ENCODE results near the gene MIPOL1. TPM values are rescaled to one million over a fixed set of nuclear protein-coding genes. Genes with fewer than 3 reads are reported as not detected.

Gene MIPOL1
- total and polyA plus RNA-seq, 2 of the 13 experiments (the other 11 are each of a cell fraction or from before 2014, with no cell fraction given): 8.6 to 34.2 TPM

DNA sequence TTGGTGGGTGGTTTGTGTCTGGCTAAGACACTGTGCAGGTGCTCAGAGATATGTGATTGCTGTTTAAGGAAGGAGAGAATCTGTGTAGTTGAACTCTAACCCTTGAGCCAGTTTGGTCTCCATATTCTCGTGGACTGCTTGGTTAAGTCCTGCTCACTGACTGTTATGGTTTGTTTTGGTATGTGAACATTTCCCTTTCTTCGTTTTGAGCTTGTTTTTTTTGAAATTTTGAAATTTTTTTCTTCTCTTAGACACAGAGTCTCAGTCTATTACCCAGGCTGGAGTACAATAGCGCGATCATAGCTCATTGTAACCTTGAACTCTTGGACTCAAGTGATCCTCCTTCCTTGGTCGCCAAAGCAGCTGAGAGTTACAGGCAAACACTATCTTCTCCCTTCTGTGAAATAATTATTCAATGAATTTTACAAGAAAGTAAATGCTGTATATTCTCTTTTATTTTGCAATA lies 40.0 kb downstream of the MIPOL1 start (continued):
- TF ChIP-seq, protein P1, sequence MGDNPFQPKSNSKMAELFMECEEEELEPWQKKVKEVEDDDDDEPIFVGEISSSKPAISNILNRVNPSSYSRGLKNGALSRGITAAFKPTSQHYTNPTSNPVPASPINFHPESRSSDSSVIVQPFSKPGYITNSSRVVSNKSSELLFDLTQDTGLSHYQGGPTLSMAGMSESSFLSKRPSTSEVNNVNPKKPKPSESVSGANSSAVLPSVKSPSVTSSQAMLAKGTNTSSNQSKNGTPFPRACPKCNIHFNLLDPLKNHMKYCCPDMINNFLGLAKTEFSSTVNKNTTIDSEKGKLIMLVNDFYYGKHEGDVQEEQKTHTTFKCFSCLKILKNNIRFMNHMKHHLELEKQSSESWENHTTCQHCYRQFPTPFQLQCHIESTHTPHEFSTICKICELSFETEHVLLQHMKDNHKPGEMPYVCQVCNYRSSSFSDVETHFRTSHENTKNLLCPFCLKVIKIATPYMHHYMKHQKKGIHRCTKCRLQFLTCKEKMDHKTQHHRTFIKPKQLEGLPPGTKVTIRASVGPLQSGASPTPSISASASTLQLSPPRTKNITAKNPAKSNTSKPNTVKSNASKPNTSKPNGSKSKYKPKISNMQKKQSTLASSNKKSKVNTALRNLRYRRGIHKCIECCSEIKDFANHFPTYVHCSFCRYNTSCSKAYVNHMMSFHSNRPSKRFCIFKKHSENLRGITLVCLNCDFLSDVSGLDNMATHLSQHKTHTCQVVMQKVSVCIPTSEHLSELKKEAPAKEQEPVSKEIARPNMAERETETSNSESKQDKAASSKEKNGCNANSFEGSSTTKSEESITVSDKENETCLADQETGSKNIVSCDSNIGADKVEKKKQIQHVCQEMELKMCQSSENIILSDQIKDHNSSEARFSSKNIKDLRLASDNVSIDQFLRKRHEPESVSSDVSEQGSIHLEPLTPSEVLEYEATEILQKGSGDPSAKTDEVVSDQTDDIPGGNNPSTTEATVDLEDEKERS (CRISPR knock-in tag; IDR thresholded peaks at IDR 0.05): no peak
- TF ChIP-seq KDM5B (CRISPR knock-in tag; IDR thresholded peaks at IDR 0.05; ENCODE audit: borderline replicate concordance) (no peak), ZNF776 (CRISPR knock-in tag; IDR thresholded peaks at IDR 0.05) (no peak), ZNF430 (CRISPR knock-in tag; IDR thresholded peaks at IDR 0.05) (no peak), SMAD9 (CRISPR knock-in tag; IDR thresholded peaks at IDR 0.05) (no peak), NCOA1 (CRISPR knock-in tag; IDR thresholded peaks at IDR 0.05) (no peak), SIX4 (CRISPR knock-in tag; IDR thresholded peaks at IDR 0.05) (no peak), ZFP36L2 (CRISPR knock-in tag; IDR thresholded peaks at IDR 0.05) (no peak), ZNF24 (IDR thresholded peaks at IDR 0.05) (no peak), PHF20 (CRISPR knock-in tag; IDR thresholded peaks at IDR 0.05) (no peak), ZNF225 (CRISPR knock-in tag; IDR thresholded peaks at IDR 0.05) (no peak), ZNF780A (CRISPR knock-in tag; IDR thresholded peaks at IDR 0.05) (no peak), ZNF282 (IDR thresholded peaks at IDR 0.05; ENCODE audit: partially characterized antibody) (no peak), ZNF292 (CRISPR knock-in tag; IDR thresholded peaks at IDR 0.05; ENCODE audit: borderline replicate concordance, low read depth) (no peak), KDM6A (CRISPR knock-in tag; IDR thresholded peaks at IDR 0.05; ENCODE audit: low read depth) (no peak), ZNF607 (CRISPR knock-in tag; IDR thresholded peaks at IDR 0.05; ENCODE audit: borderline replicate concordance) (no peak), ZNF619 (CRISPR knock-in tag; IDR thresholded peaks at IDR 0.05) (no peak)
- TF ChIP-seq, protein P2, sequence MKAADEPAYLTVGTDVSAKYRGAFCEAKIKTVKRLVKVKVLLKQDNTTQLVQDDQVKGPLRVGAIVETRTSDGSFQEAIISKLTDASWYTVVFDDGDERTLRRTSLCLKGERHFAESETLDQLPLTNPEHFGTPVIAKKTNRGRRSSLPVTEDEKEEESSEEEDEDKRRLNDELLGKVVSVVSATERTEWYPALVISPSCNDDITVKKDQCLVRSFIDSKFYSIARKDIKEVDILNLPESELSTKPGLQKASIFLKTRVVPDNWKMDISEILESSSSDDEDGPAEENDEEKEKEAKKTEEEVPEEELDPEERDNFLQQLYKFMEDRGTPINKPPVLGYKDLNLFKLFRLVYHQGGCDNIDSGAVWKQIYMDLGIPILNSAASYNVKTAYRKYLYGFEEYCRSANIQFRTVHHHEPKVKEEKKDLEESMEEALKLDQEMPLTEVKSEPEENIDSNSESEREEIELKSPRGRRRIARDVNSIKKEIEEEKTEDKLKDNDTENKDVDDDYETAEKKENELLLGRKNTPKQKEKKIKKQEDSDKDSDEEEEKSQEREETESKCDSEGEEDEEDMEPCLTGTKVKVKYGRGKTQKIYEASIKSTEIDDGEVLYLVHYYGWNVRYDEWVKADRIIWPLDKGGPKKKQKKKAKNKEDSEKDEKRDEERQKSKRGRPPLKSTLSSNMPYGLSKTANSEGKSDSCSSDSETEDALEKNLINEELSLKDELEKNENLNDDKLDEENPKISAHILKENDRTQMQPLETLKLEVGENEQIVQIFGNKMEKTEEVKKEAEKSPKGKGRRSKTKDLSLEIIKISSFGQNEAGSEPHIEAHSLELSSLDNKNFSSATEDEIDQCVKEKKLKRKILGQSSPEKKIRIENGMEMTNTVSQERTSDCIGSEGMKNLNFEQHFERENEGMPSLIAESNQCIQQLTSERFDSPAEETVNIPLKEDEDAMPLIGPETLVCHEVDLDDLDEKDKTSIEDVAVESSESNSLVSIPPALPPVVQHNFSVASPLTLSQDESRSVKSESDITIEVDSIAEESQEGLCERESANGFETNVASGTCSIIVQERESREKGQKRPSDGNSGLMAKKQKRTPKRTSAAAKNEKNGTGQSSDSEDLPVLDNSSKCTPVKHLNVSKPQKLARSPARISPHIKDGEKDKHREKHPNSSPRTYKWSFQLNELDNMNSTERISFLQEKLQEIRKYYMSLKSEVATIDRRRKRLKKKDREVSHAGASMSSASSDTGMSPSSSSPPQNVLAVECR (CRISPR knock-in tag; IDR thresholded peaks at IDR 0.05; ENCODE audit: borderline replicate concordance): no peak
- TF ChIP-seq, protein P3, sequence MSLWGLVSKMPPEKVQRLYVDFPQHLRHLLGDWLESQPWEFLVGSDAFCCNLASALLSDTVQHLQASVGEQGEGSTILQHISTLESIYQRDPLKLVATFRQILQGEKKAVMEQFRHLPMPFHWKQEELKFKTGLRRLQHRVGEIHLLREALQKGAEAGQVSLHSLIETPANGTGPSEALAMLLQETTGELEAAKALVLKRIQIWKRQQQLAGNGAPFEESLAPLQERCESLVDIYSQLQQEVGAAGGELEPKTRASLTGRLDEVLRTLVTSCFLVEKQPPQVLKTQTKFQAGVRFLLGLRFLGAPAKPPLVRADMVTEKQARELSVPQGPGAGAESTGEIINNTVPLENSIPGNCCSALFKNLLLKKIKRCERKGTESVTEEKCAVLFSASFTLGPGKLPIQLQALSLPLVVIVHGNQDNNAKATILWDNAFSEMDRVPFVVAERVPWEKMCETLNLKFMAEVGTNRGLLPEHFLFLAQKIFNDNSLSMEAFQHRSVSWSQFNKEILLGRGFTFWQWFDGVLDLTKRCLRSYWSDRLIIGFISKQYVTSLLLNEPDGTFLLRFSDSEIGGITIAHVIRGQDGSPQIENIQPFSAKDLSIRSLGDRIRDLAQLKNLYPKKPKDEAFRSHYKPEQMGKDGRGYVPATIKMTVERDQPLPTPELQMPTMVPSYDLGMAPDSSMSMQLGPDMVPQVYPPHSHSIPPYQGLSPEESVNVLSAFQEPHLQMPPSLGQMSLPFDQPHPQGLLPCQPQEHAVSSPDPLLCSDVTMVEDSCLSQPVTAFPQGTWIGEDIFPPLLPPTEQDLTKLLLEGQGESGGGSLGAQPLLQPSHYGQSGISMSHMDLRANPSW (CRISPR knock-in tag; IDR thresholded peaks at IDR 0.05; ENCODE audit: borderline replicate concordance): no peak
- TF ChIP-seq, protein P4, sequence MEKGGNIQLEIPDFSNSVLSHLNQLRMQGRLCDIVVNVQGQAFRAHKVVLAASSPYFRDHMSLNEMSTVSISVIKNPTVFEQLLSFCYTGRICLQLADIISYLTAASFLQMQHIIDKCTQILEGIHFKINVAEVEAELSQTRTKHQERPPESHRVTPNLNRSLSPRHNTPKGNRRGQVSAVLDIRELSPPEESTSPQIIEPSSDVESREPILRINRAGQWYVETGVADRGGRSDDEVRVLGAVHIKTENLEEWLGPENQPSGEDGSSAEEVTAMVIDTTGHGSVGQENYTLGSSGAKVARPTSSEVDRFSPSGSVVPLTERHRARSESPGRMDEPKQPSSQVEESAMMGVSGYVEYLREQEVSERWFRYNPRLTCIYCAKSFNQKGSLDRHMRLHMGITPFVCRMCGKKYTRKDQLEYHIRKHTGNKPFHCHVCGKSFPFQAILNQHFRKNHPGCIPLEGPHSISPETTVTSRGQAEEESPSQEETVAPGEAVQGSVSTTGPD (CRISPR knock-in tag; IDR thresholded peaks at IDR 0.05): no peak
